GM23338 (cell line): ENCODE measurements around the gene CDK10. TPM values are rescaled to one million over a fixed set of nuclear protein-coding genes. Genes with fewer than 3 reads are reported as not detected.

Source experiments
- ATAC-seq: fragments of 200-7000 bp; cut with Tn5 transposase; 3 replicates; pipeline ENCODE4 v1.9.1; 2020
- DNase-seq: peaks from one replicate; pipeline ENCODE4 v3.0.0-alpha.2; 2015; ENCODE audit warnings: low spot score
- H2AFZ ChIP-seq: fragments of 200-600 bp; sonication (generic); 2 replicates; pipeline ENCODE4 v1.8.0; 2016; ENCODE audit warnings: antibody characterized with exemption, mild to moderate bottlenecking, moderate library complexity
- H3F3A ChIP-seq: fragments of 200-600 bp; sonication (generic); replicated peaks from 2 replicates; pipeline ENCODE4 v1.8.0; 2017; ENCODE audit warnings: antibody characterized with exemption, mixed run types, low read depth
- H3K27ac ChIP-seq: fragments of 200-600 bp; sonication (generic); 2 replicates; pipeline ENCODE4 v1.6.1; 2016; ENCODE audit warnings: low read depth
- H3K27me3 ChIP-seq: fragments of 200-600 bp; sonication (generic); 2 replicates; pipeline ENCODE4 v1.8.0; 2016; ENCODE audit warnings: mild to moderate bottlenecking, mixed run types, moderate library complexity; ENCODE audit not compliant: insufficient read depth
- H3K36me3 ChIP-seq: fragments of 200-600 bp; sonication (generic); 2 replicates; pipeline ENCODE4 v1.8.0; 2016; ENCODE audit warnings: mild to moderate bottlenecking; ENCODE audit not compliant: insufficient read depth
- H3K4me1 ChIP-seq: fragments of 200-600 bp; sonication (generic); 2 replicates; pipeline ENCODE4 v1.8.0; 2016; ENCODE audit warnings: mild to moderate bottlenecking, moderate library complexity; ENCODE audit not compliant: insufficient read depth
- H3K4me2 ChIP-seq: fragments of 200-600 bp; sonication (generic); 2 replicates; pipeline ENCODE4 v1.7.1; 2017; ENCODE audit warnings: mixed run types
- H3K4me3 ChIP-seq: fragments of 200-600 bp; sonication (generic); 2 replicates; pipeline ENCODE4 v1.6.1; 2016; ENCODE audit warnings: mixed run types
- H3K79me2 ChIP-seq: fragments of 200-600 bp; sonication (generic); replicated peaks from 2 replicates; pipeline ENCODE4 v1.8.0; 2017; ENCODE audit warnings: mild to moderate bottlenecking; ENCODE audit not compliant: insufficient read depth
- H3K9me2 ChIP-seq: fragments of 200-600 bp; sonication (generic); 2 replicates; pipeline ENCODE4 v1.8.0; 2017; ENCODE audit not compliant: insufficient read depth
- H4K20me1 ChIP-seq: fragments of 200-600 bp; sonication (generic); replicated peaks from 2 replicates; pipeline ENCODE4 v1.8.0; 2017; ENCODE audit warnings: mild to moderate bottlenecking; ENCODE audit not compliant: insufficient read depth
- H3K27ac Mint-ChIP-seq: 2 replicates; pipeline ENCODE4 v1.8.0; 2020; ENCODE audit warnings: inconsistent platforms, mild to moderate bottlenecking, moderate library complexity, mixed read lengths
- H3K27me3 Mint-ChIP-seq: 3 replicates; pipeline ENCODE4 v1.8.0; 2022; ENCODE audit warnings: low read depth, mild to moderate bottlenecking, moderate library complexity, mixed read lengths, inconsistent platforms; ENCODE audit not compliant: insufficient read depth, poor library complexity
- H3K36me3 Mint-ChIP-seq: 3 replicates; pipeline ENCODE4 v1.8.0; 2021; ENCODE audit warnings: low read depth, mild to moderate bottlenecking, inconsistent platforms, moderate library complexity, mixed read lengths
- H3K4me1 Mint-ChIP-seq: 3 replicates; pipeline ENCODE4 v1.8.0; 2020; ENCODE audit warnings: mild to moderate bottlenecking, inconsistent platforms, mixed read lengths
- H3K4me3 Mint-ChIP-seq: 3 replicates; pipeline ENCODE4 v1.8.0; 2021; ENCODE audit warnings: moderate library complexity, mild to moderate bottlenecking, inconsistent platforms, mixed read lengths
- H3K9me3 Mint-ChIP-seq: 3 replicates; pipeline ENCODE4 v1.8.0; 2020; ENCODE audit warnings: moderate library complexity, mild to moderate bottlenecking, inconsistent platforms, mixed read lengths
- CREB1 ChIP-seq: fragments of 250-450 bp; sonication (Bioruptor Pico); IDR thresholded peaks from 2 replicates; pipeline ENCODE4 v1.5.0; 2020; ENCODE audit warnings: low read depth, mild to moderate bottlenecking, moderate library complexity
- EZH2 ChIP-seq: fragments of 200-600 bp; sonication (generic); IDR thresholded peaks from one replicate; pipeline ENCODE4 v1.8.0; 2017; ENCODE audit warnings: antibody characterized with exemption, mild to moderate bottlenecking, low read depth; ENCODE audit not compliant: unreplicated experiment
- EZH2phosphoT487 ChIP-seq: fragments of 200-600 bp; sonication (generic); IDR thresholded peaks from one replicate; pipeline ENCODE4 v1.8.1; 2018; ENCODE audit warnings: antibody characterized with exemption; ENCODE audit not compliant: unreplicated experiment
- JUNB ChIP-seq: IDR thresholded peaks from one replicate; pipeline ENCODE4 v1.6.1; 2016; ENCODE audit warnings: antibody characterized with exemption; ENCODE audit not compliant: unreplicated experiment
- NANOG ChIP-seq: IDR thresholded peaks from 2 replicates; pipeline ENCODE4 v1.6.1; 2016; ENCODE audit warnings: antibody characterized with exemption, borderline replicate concordance
- POLR2AphosphoS5 ChIP-seq: IDR thresholded peaks from 2 replicates; pipeline ENCODE4 v1.6.1; 2016; ENCODE audit warnings: antibody characterized with exemption, low read depth
- STAT1 ChIP-seq: IDR thresholded peaks from one replicate; pipeline ENCODE4 v1.6.1; 2016; ENCODE audit warnings: antibody characterized with exemption; ENCODE audit not compliant: unreplicated experiment
- ZNF114 ChIP-seq: fragments of 250-450 bp; sonication (Bioruptor Pico); IDR thresholded peaks from 2 replicates; pipeline ENCODE4 v1.5.0; 2020; ENCODE audit warnings: mild to moderate bottlenecking, moderate library complexity
- ZNF331 ChIP-seq: fragments of 250-450 bp; sonication (Bioruptor Pico); IDR thresholded peaks from 2 replicates; pipeline ENCODE4 v1.5.0; 2020; ENCODE audit warnings: low read depth, mild to moderate bottlenecking, moderate library complexity
- polyA plus RNA-seq: library from polyadenylated mRNA; unstranded; fragments of >200 nt; fragmentation: Nextera tagmentation; extraction: Ambion mirVana; gene quantifications from 2 replicates; pipeline ENCODE4 v1.2.1, GENCODE V29; 2016
- total RNA-seq: library from RNA; depleted of rRNA; stranded (reverse); fragments of >200 nt; shearing (Covaris generic); gene quantifications from 2 replicates; pipeline ENCODE4 v1.2.3, GENCODE V29; 2014
- TF ChIP-seq, protein P1 (sequence below), 2 experiments: fragments of 200-600 bp in 1 of 2; sonication (generic) in 1 of 2; conservative IDR thresholded peaks; 2 replicates each; pipeline versions ENCODE4 v1.5.1 to v1.6.1; 2016 to 2017; ENCODE audit warnings: antibody characterized with exemption in 2 of 2, low read depth in 2 of 2, mild to moderate bottlenecking in 2 of 2, moderate library complexity in 1 of 2
- TF ChIP-seq, protein P2 (sequence below): fragments of 250-450 bp; sonication (Bioruptor Pico); IDR thresholded peaks from 2 replicates; pipeline ENCODE4 v1.5.0; 2020; ENCODE audit warnings: mild to moderate bottlenecking, moderate library complexity
- TF ChIP-seq, protein P3 (sequence below): IDR thresholded peaks from 2 replicates; pipeline ENCODE4 v1.6.1; 2016; ENCODE audit warnings: antibody characterized with exemption
- TF ChIP-seq, protein P4 (sequence below): IDR thresholded peaks from one replicate; pipeline ENCODE4 v1.6.1; 2018; ENCODE audit warnings: antibody characterized with exemption; ENCODE audit not compliant: unreplicated experiment

The CDK10 gene
- total and polyA plus RNA-seq, 2 experiments from 2014 or later: 64.6 to 88.0 TPM

DNA sequence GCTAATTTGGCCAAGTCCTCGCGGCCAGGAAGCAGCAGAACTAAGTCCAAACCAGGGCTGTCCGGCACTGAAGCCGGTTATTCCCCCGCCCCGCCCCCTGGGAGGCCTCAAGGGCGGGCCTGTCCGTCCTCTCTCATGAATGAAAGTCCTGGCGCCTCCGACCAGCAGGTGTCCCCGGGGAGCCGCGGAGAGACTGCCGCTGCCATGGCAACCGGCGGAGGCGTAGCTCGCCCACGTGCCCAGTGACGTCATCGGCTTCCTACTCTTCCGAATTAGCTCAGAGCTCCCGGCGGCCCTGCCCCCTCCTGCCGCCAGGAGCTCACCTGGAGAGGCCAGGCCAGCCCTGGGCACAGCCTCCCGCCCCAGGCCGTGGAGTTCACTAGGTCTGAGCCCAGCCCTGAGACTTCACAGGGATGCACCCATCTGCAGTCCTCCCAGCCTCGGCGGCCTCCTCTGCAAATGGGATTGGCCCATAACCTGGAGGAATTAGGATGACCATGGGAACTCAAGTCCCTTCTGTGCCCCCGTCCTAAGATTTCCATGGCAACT, 13.7 kb downstream of the CDK10 start:
- H3K4me3 Mint-ChIP-seq: peak overlapping the region; percentile 70
- peak; percentile 100 for DNase-seq
- H3K79me2 ChIP-seq: no peaks in the 10 kb centered on the region
- H3K9me2 ChIP-seq: no peaks in the 10 kb centered on the region
- TF ChIP-seq, protein P1, sequence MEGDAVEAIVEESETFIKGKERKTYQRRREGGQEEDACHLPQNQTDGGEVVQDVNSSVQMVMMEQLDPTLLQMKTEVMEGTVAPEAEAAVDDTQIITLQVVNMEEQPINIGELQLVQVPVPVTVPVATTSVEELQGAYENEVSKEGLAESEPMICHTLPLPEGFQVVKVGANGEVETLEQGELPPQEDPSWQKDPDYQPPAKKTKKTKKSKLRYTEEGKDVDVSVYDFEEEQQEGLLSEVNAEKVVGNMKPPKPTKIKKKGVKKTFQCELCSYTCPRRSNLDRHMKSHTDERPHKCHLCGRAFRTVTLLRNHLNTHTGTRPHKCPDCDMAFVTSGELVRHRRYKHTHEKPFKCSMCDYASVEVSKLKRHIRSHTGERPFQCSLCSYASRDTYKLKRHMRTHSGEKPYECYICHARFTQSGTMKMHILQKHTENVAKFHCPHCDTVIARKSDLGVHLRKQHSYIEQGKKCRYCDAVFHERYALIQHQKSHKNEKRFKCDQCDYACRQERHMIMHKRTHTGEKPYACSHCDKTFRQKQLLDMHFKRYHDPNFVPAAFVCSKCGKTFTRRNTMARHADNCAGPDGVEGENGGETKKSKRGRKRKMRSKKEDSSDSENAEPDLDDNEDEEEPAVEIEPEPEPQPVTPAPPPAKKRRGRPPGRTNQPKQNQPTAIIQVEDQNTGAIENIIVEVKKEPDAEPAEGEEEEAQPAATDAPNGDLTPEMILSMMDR (conservative IDR thresholded peaks at IDR 0.05; ENCODE audit: low read depth in 2 of 2): peak; percentile 45 to 77
- TF ChIP-seq POLR2AphosphoS5: no peak; the same call in 1 of the 2 replicates
- TF ChIP-seq JUNB: no peak
- no peak for TF ChIP-seq STAT1
- no peak for TF ChIP-seq EZH2
- TF ChIP-seq, protein P2, sequence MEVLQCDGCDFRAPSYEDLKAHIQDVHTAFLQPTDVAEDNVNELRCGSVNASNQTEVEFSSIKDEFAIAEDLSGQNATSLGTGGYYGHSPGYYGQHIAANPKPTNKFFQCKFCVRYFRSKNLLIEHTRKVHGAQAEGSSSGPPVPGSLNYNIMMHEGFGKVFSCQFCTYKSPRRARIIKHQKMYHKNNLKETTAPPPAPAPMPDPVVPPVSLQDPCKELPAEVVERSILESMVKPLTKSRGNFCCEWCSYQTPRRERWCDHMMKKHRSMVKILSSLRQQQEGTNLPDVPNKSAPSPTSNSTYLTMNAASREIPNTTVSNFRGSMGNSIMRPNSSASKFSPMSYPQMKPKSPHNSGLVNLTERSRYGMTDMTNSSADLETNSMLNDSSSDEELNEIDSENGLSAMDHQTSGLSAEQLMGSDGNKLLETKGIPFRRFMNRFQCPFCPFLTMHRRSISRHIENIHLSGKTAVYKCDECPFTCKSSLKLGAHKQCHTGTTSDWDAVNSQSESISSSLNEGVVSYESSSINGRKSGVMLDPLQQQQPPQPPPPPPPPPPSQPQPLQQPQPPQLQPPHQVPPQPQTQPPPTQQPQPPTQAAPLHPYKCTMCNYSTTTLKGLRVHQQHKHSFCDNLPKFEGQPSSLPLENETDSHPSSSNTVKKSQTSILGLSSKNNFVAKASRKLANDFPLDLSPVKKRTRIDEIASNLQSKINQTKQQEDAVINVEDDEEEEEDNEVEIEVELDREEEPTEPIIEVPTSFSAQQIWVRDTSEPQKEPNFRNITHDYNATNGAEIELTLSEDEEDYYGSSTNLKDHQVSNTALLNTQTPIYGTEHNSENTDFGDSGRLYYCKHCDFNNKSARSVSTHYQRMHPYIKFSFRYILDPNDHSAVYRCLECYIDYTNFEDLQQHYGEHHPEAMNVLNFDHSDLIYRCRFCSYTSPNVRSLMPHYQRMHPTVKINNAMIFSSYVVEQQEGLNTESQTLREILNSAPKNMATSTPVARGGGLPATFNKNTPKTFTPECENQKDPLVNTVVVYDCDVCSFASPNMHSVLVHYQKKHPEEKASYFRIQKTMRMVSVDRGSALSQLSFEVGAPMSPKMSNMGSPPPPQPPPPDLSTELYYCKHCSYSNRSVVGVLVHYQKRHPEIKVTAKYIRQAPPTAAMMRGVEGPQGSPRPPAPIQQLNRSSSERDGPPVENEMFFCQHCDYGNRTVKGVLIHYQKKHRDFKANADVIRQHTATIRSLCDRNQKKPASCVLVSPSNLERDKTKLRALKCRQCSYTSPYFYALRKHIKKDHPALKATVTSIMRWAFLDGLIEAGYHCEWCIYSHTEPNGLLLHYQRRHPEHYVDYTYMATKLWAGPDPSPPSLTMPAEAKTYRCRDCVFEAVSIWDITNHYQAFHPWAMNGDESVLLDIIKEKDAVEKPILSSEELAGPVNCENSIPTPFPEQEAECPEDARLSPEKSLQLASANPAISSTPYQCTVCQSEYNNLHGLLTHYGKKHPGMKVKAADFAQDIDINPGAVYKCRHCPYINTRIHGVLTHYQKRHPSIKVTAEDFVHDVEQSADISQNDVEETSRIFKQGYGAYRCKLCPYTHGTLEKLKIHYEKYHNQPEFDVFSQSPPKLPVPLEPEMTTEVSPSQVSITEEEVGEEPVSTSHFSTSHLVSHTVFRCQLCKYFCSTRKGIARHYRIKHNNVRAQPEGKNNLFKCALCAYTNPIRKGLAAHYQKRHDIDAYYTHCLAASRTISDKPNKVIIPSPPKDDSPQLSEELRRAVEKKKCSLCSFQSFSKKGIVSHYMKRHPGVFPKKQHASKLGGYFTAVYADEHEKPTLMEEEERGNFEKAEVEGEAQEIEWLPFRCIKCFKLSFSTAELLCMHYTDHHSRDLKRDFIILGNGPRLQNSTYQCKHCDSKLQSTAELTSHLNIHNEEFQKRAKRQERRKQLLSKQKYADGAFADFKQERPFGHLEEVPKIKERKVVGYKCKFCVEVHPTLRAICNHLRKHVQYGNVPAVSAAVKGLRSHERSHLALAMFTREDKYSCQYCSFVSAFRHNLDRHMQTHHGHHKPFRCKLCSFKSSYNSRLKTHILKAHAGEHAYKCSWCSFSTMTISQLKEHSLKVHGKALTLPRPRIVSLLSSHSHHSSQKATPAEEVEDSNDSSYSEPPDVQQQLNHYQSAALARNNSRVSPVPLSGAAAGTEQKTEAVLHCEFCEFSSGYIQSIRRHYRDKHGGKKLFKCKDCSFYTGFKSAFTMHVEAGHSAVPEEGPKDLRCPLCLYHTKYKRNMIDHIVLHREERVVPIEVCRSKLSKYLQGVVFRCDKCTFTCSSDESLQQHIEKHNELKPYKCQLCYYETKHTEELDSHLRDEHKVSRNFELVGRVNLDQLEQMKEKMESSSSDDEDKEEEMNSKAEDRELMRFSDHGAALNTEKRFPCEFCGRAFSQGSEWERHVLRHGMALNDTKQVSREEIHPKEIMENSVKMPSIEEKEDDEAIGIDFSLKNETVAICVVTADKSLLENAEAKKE: no peak
- peak; percentile 99 for TF ChIP-seq CREB1 (CRISPR knock-in tag)
- TF ChIP-seq EZH2phosphoT487: no peak
- no peak for TF ChIP-seq ZNF114 (CRISPR knock-in tag)
- TF ChIP-seq, protein P3, sequence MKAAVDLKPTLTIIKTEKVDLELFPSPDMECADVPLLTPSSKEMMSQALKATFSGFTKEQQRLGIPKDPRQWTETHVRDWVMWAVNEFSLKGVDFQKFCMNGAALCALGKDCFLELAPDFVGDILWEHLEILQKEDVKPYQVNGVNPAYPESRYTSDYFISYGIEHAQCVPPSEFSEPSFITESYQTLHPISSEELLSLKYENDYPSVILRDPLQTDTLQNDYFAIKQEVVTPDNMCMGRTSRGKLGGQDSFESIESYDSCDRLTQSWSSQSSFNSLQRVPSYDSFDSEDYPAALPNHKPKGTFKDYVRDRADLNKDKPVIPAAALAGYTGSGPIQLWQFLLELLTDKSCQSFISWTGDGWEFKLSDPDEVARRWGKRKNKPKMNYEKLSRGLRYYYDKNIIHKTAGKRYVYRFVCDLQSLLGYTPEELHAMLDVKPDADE: no peak
- TF ChIP-seq NANOG: no peak
- TF ChIP-seq ZNF331 (CRISPR knock-in tag): no peak
- TF ChIP-seq, protein P4, sequence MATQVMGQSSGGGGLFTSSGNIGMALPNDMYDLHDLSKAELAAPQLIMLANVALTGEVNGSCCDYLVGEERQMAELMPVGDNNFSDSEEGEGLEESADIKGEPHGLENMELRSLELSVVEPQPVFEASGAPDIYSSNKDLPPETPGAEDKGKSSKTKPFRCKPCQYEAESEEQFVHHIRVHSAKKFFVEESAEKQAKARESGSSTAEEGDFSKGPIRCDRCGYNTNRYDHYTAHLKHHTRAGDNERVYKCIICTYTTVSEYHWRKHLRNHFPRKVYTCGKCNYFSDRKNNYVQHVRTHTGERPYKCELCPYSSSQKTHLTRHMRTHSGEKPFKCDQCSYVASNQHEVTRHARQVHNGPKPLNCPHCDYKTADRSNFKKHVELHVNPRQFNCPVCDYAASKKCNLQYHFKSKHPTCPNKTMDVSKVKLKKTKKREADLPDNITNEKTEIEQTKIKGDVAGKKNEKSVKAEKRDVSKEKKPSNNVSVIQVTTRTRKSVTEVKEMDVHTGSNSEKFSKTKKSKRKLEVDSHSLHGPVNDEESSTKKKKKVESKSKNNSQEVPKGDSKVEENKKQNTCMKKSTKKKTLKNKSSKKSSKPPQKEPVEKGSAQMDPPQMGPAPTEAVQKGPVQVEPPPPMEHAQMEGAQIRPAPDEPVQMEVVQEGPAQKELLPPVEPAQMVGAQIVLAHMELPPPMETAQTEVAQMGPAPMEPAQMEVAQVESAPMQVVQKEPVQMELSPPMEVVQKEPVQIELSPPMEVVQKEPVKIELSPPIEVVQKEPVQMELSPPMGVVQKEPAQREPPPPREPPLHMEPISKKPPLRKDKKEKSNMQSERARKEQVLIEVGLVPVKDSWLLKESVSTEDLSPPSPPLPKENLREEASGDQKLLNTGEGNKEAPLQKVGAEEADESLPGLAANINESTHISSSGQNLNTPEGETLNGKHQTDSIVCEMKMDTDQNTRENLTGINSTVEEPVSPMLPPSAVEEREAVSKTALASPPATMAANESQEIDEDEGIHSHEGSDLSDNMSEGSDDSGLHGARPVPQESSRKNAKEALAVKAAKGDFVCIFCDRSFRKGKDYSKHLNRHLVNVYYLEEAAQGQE: no peak
- H3K27me3 ChIP-seq: peaks cover 20% of the 10 kb centered on the region; the same call in 1 of the 2 replicates
- H3K4me1 ChIP-seq: peaks cover 7% of the 10 kb centered on the region; the same call in 1 of the 2 replicates
- H3K4me2 ChIP-seq: peak overlapping the region; percentile 97
- peaks cover 14% of the 10 kb centered on the region; the same call in 1 of the 2 replicates for H3F3A ChIP-seq
- peak overlapping the region; percentile 67; the same call in 1 of the 2 replicates for H3K27ac Mint-ChIP-seq
- peaks cover 6% of the 10 kb centered on the region; the same call in 2 of the 3 replicates for H3K4me1 Mint-ChIP-seq
- H2AFZ ChIP-seq: no peak overlapping the region
- H3K36me3 ChIP-seq: no peaks in the 10 kb centered on the region
- H3K9me3 Mint-ChIP-seq: no peaks in the 10 kb centered on the region
- ATAC-seq: peak; percentile 68
- H3K36me3 Mint-ChIP-seq: peaks cover 7% of the 10 kb centered on the region
- H3K27ac ChIP-seq: peak overlapping the region; percentile 50; the same call in 1 of the 2 replicates
- H4K20me1 ChIP-seq: peaks cover 4% of the 10 kb centered on the region
- H3K4me3 ChIP-seq: peak overlapping the region; percentile 77
- peaks cover 34% of the 10 kb centered on the region for H3K27me3 Mint-ChIP-seq
